ENCODE results near the gene MYD88.

The MYD88 gene

DNA sequence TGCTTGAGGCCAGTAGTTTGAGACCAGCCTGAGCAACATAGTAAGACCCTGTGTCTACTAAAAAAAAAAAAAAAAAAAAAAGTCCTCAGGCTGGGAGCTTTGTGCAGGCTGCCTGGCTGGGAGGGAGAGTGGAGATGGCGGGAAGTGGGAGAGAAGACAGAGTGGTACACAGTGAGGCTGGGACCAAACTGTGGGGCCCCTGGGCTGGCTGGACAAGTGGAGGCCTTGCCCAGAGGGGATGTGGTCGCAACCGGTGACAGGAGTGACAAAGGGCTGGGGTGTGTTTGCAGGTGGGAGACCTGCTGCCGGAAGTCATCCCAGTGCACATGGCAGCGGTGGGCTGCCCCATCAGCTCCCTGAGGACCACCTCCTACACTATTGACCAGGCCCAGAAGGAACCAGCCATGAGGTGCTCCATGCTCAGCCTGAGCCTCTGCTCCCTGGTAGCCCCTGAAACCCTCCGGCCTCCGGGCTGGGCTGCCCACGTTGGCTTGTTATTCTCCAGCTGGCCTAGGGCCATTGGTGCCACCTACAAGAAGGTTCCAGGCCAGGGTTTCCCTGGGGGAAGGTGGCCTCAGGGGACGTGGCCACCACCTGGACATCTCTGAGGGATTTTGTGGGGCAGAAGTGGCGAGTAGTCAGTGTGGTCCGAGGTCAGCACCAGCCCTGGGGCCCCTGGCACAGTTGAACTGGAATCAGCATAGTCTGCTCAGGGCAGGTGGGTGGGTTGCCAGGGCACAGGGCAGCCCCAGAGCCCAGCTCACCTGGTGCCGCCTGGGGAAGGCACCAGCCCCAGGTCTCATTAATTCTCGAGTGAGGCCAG lies 24.2 kb upstream of the MYD88 start:
- peak; percentile 1 for DNase-seq

DNA sequence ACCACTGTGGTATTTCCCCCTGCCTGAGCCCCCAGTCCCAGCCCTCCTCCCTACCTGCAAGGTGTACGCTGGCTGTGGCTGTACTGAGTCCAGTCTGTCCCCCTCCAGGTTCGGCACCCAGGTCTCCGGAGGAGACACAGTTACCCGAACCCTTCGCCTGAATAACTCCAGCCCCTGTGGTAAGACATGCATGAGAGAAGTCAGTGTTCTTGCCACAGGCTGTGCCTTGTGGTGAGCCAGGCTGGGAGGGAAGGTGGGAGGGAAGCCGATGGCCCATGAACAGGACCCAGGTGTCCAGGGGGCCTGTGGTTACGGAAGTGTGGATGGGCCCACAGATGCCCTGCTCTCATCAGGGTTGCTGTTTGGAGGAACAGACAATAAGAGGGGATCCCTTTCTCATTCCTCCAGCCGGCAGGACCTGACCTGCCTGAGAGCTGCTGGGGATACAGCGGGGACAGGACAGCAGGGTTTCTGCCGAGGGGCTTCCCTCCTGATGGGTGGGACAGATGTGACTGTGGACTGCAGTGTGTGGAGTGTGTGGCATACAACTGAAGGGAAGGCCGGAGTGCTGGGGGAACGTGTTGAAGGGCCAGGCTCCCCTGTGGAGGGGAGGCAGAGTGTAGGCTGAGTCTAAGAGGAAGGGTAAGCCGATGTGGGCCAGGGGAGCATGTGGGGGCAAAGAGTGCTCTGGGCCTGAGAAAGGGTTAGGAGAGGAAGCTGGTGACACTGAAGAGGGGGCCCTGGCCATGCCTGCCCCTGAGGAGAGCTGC lies 23.4 kb upstream of the MYD88 start:
- peak; percentile 1 for DNase-seq

DNA sequence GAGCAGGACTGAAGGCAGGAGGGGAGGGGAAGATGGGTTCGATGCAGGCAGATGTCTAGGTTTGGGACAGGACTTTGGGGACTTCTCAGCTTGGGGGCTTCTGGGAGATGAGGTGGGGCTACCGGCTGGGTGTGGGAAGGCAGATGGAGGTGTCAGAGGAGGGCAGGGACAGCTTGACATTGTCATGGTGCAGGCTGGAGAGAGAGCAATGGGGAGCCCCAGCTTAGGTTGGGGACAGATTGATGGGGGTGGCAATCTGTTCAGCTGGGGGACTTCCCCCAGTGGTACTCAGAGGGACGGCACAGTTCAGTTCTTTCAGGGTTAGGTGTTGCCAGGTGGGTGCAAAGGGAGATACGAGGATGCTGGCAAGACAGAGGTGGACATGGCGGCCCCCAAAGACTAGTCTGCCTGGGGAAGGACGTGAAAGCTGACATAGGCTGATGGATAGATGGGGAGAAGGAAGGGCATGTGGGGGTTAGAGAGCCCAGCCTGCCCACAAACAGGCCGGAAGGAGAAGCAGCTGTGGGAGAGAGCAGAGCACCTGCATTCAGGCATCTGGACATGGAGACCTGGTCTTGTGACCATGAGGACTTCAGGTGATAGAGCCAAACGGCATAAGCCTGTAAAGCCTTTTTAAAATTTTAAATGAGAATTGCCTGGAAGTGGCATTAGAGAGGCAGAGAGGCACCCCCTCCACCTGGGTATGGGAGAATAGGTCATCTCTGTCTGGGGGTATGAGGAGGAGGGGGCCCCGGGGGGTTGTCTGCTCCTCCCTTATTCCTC lies 22.6 kb upstream of the MYD88 start:
- DNase-seq: peak; percentile 2

DNA sequence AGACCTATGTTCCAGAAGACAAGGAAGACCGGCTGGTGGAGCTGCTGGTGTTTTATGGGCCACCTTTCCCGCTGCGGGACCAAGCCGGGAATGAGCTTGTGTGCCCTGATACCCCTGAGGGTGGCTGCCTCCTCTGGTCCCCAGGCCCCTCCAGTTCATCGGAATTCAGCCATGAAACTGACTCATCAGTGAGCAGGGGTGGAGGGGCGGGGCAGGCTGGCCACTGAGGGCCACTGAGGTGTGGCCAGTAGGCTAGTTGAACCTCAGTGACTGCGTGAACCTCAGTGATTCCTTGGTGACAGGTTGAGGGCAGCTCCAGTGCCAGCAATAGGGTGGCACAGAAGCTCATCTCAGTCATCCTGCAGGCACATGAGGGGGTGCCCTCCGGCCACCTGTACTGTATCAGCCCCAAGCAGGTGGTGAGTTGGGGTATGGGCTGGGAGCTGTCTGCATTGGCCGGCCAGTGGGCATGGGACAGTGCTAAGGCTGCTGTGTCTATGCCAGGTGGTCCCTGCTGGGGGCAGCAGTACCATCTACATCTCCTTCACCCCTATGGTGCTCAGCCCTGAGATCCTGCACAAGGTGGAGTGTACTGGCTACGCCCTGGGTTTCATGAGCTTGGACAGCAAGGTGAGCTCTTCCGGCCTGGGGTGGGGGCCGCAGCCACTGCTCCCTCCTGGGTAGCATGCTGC lies 21.8 kb upstream of the MYD88 start:
- DNase-seq: no peak

DNA sequence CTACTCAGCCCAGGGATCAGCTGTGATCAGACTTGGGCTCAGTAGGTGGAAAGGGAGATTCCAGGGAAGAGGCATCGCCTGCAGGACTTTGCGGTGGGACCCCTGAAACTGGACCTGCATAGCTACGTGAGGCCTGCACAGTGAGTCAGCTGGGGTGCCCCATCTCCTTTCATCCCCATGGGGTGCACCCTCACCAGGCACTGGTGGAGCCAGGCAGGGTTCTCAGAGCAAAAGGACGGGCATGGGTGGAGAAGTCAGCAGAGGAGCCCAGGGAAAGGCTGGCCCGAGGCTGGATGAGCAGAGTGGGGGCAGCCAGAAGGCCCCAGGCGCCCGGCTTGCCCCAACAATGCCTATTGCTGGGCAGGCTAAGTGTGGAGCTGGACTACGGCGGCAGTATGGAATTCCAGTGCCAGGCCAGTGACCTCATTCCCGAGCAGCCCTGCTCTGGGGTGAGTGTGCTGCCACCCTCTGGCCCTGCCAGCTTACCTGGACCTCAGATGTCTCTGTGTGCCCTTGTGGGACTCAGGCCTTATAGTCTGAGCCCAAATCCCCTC lies 21.2 kb upstream of the MYD88 start:
- no peak for DNase-seq

DNA sequence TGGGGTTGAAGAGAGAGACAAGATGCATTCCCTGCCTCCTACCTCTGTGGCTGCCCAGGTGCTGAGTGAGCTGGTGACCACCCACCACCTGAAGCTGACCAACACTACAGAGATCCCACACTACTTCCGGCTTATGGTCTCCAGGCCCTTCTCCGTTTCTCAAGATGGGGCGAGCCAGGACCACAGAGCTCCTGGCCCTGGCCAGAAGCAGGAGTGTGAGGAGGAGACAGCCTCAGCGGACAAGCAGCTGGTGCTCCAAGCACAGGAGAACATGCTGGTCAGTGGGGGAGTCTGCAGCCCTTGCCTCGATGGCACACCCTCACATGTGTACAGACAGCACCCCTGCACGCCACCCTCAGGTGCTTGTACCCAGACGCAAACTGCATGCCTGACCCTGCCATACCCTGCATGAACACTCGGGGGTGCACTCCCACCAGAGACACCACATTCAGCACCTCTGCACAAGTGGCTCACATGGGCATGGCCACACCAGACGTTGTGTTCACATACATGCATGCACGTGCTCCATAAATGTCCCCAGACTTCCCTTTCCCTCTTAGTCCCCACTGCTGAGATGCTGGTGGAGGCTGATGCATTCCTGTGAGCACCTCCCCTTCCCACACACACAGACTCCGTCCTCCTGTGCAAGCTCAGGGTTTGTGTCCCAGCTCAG lies 20.6 kb upstream of the MYD88 start:
- DNase-seq: peak; percentile 83

DNA sequence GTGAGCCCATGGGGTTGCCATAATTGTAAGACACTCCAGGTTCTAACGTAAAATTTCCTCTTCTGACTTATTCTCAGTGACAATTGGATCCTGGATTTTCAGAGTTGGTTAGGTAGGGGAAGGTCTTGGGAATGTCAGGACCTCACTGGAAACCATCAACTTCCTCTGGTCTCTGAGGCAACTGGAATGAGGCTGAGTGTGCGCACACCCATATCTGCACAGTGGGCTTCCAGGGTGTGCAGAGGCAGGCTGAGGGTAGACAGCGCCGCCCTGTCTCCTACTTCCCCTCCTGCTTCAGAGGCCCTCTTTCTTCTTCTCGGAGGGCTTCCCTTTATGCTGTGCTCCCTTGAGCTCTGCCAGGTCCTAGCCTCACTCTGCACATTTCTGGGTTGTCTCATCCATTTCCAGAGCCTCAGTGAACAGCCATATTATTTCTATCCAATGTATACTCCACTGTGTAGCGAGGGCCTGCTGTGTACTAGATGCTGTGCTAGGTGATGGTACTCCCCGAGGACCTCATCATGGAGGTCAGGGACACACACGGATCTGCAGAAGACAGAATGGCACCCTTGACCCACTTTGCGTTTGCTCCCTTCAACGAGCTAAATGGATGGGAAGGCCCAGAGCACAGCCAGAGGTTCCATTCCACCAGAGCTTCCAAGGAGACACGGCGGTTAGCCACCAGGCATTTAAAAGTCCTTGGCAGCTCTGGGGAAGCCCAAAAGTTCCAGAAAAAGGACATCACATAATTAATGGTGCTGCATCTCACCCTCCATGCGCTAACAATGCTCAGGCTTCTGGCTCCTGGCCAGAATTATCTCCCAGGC lies 19.8 kb upstream of the MYD88 start:
- DNase-seq: no peak

DNA sequence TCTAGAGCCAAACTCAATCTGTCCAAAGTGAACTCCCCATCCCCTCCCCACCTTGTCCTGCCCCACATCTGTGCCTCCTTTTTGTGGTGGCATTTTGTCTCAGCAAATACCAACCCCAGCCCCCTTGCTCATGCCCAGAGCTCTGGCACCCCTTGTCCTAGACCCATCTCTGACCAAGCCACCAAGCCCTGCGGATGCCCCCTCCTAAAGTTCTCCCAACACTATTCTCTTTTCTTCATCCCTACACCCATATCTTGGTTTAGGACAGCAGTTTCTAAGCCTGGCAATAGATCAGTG lies 19.3 kb upstream of the MYD88 start:
- no peak for DNase-seq

DNA sequence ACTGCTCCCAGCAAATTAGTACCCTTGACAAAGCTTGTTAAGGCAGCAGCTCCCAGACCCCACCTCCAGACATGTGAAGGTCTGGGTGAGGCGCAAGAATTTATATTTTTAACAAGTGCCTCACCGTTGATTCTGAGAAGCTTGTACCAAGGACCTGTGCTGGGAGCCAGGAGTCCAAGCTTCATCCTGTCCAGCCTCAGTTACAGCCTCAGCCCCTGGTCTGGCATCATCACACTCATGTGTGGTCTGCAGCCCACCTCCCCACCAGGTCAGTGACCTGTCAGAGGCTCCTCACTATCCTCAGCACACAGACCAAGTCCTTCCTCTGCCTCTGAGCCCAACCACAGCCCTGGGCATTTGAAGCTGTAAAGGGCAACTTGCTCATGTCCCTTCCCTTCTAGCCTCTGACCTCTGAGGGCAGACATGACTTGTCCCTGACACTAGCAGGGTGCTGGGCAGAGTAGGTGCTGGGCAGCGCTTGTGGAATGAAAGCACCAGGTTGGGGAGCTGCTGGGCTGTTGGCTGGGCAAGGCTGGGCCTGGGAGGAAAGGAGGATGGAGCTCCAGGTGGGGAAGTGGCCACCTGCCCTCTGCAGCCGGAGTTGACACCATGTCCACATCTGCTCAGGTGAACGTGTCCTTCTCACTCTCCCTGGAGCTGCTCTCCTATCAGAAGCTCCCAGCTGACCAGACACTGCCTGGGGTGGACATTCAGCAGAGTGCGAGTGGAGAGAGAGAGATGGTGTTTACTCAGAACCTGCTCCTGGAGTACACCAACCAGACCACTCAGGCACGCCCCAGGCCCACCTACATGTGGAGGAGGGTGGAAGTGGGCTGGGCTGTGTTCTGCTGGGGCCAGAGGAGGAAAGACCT lies 18.4 kb upstream of the MYD88 start:
- DNase-seq: no peak

DNA sequence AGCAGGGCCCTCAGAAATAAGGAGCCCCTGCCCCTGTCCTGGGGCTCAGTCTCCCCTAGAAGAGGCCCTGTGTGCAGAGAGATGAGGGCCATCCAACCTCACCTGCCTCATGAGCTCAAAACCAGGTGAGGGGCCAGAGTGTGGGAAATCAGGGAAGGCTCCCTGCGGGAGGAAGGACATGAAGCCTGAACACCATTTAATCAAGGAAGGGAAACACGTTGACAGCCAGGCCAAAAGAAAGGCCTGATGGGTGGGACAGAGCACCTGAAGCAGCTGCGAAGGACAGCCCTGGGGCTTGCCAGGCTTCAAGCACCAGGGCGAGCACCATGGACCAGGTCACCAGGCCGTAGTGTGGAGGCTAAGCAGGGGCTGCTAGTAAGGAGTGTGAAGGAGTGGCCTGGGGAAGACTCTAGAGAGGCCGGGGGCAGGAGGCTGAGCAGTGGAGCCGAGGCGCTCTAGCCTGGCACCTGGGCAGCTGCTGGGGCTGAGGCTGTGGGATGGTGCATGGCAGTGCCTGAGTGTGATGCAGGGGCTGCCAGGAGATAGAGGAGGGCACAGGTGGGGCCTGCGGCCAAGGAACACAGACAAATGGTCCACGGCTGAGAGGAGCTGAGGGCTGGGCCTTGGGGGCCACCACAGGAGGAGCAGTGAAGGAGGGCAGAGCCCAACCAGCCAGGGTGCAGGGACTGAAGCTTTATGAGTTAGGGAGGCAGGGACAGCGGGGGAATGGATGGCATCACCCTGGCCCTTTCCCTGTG lies 17.6 kb upstream of the MYD88 start:
- DNase-seq: no peak

DNA sequence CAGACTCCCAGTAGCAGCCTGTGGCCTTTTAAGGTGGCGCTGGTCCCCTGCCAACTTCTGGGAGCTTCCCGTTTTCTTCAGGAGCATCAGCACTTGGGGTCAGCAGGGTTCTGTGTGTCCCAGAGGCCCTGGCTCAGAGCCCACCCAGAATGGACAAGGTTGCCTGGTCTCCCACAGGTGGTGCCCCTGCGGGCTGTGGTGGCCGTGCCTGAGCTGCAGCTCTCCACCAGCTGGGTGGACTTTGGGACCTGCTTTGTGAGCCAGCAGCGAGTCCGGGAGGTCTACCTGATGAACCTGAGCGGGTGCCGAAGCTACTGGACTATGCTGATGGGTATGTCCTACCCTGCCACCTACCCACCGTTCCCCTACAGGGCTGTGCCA lies 17.0 kb upstream of the MYD88 start:
- DNase-seq: no peak

DNA sequence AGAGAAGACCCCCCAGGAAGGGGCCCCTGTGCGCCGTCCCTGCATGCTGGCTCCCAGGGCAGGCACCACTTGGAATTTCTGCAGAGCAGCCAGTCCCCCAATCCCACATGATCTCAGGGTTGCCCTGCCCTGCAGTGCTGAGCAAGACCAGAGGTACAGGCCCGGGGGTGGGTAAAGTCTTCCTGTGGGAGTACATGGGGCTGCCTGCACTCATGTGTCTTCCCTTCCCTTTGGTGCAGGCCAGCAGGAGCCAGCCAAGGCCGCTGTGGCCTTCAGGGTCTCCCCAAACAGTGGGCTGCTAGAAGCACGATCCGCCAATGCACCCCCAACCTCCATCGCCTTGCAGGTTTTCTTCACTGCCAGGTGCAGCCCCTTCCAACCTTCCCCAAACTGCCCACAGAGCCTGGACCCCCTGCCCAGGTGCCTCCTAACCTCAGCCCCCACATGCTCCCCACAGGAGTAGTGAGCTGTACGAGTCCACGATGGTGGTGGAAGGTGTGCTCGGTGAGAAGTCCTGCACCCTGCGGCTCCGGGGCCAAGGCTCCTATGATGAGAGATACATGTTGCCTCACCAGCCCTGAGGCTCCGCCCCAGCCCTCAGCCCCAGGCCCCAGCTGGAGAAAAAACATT lies 16.5 kb upstream of the MYD88 start:
- no peak for DNase-seq

DNA sequence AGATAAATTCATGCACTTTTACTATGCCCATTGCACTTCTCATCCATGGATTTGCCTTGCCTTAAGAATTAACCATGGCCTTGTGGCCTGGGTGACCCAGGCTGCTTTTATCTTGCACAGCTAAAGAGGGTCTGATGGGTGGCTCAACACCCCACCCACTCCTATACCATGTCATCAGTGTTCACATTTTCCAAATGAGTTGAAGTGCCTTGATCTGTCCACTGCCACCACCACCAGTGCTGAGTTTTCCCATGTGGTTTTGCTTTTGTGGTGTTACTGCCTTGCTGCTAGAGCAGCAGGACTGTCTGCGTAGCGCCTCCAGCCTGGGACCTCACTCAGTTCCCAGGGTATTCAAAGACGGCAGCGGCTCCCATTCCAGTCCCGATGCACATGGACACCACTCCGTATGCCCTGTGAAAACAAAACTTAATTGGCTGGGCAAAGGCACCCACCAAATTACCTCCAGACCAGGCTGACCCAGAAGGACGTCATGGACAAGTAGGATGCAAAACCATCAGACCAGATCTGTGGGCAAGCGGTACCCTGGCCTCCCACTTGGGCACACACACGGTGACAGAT lies 15.7 kb upstream of the MYD88 start:
- DNase-seq: no peak

DNA sequence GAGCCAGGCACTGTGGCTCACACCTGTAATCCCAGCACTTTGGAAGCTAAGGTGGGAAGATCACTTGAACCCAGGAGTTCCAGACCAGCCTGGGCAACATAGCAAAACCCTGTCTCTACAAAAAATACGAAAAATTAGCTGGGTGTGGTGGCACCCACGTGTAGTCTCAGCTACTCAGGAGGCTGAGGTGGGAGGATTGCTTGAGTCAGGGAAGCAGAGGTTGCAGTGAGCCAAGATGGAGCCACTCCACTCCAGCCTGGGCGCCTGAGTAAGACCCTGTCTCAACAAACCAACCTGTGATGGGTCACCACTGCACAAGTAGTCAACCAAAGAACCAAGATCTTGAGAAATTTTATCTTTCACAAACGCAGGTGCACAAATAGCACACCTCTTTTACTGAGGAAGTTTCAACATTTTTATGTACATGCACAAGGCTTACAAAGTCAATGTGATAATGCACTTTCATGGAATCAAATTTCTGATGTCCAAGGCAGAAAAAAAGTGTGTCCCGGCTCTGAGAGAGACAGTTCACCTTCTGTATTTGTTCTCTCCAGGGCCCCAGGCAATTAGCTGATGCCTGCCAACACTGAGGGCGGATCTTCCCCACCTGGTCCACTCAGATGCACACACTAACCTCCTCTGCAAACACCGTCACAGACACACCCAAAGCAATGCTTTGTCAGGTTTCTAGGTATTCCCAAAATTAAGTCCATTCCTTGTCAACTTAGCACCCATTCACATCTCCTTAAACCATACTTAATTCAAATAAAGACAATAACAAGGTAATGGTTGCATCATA lies 13.9 kb upstream of the MYD88 start:
- DNase-seq: no peak

DNA sequence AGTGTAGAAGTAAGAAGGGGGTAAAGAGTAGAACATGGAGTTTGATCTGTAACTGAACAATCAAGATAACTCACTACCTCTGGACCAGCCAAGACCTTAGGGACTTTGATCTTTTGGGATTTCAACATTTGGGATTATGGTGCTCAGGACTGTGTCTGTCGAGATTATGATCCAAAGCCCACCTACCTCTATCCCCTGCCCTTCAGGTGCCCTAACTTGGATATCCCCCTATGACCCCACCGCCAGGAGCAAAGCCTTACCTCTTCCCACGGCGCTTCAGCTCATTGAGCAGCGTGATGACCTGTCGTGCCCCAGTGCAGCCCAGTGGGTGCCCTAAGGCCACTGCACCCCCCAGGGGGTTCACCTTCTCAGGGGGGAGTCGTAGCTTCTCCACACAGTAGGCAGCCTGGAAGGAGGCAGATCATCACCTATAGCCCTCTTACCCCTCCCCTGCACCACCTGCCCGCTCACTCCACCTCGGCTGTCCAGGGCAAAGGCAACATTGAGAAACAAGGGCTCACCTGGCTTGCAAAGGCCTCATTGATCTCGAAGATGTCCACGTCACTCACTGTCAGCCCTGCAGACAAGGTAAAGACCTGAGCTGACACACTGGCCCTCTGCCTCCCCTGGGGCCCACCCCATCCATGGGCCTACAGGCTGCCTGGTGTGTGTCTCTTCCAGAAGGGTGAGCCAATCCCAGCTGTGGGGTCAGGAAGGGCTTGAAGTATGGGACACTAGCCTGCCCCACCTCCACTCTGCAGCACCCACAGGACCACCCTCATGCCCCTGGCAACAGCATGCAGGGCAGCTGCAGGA lies 12.9 kb upstream of the MYD88 start:
- DNase-seq: no peak

DNA sequence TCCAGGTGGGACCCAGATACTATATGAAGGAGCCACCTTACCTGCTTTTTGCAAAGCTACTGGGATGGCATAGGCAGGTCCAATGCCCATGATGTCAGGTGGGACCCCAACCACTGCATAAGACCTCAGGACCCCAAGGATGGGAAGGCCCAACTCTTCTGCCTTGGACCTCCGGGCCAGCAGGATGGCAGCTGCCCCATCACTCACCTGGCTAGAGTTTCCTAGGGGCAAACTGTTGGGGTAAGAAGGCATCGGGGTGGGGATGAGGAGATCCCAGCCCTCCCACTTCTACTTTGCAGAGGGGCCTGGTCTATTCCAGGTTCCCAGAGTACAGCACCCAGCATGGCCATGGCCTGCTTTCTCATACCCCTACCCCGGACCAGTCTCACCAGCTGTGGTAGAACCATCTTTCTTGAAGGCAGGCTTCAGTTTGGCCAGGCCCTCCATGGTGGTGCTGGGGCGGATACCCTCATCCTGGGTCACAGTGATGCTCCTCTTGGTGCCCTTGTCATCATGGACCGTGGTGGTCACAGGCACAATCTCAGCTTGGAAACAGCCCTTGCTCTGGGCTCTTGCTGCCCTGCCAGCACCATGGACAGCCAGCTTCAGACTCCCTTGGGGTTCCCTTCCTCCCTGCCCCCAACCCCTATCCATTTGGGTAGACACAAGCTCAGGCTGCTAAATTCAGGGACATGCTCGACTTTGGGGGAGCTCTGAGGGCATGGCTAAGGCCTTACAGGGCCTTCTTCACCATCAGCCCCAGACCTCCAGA lies 12.2 kb upstream of the MYD88 start:
- DNase-seq: no peak
